Peyer's patch (tissue), 4 donors: ENCODE data around the gene STK32A. TPM values are rescaled to one million over a fixed set of nuclear protein-coding genes. Genes with fewer than 3 reads are reported as not detected.

Experiments
- DNase-seq, 3 donors: peaks; one replicate each; pipeline ENCODE4 v3.0.0-alpha.2; 2017 to 2019
- H3K27ac ChIP-seq, 4 donors: fragments of 200-600 bp; sonication (generic); one replicate each; pipeline ENCODE4 v1.5.1; 2016 to 2019
- H3K27me3 ChIP-seq, 2 donors: fragments of 200-600 bp; sonication (generic); one replicate each; pipeline ENCODE4 v1.5.1; 2019
- H3K36me3 ChIP-seq, 3 donors: fragments of 200-600 bp; sonication (generic); one replicate each; pipeline ENCODE4 v1.5.1; 2016 to 2019
- H3K4me1 ChIP-seq, 4 donors: fragments of 200-600 bp; sonication (generic); one replicate each; pipeline ENCODE4 v1.5.1; 2016 to 2019
- H3K4me3 ChIP-seq, 4 donors: fragments of 200-600 bp; sonication (generic); 1 replicate in 3 of 4; 2 replicates in 1 of 4; pipeline ENCODE4 v1.5.1; 2016 to 2019; ENCODE audit warnings: mild to moderate bottlenecking in 1 of 4
- H3K9me3 ChIP-seq, 4 donors: fragments of 200-600 bp; sonication (generic); one replicate each; pipeline ENCODE4 v1.5.1; 2016 to 2019; ENCODE audit warnings: mild to moderate bottlenecking in 1 of 4
- CTCF ChIP-seq, 6 experiments: fragments of 450-650 bp in 4 of 6; fragments of 200-600 bp in 2 of 6; sonication (generic) in 1 of 6; IDR thresholded peaks; one replicate each; pipeline ENCODE4 v1.5.1; 2017 to 2019; ENCODE audit warnings: antibody characterized with exemption in 6 of 6, mild to moderate bottlenecking in 3 of 6, moderate library complexity in 1 of 6
- POLR2A ChIP-seq, 2 donors: fragments of 450-650 bp; IDR thresholded peaks; one replicate each; pipeline ENCODE4 v1.5.1; 2017; ENCODE audit warnings: antibody characterized with exemption in 2 of 2, mild to moderate bottlenecking in 2 of 2, moderate library complexity in 2 of 2
- total RNA-seq, 4 donors: library from RNA; depleted of rRNA; stranded (reverse); fragments of >200 nt; gene quantifications; one replicate each; pipeline ENCODE4 v1.1.0, GENCODE V29; 2016

The STK32A gene
- total RNA-seq, 4 donors from 2014 or later = 0.18 to 4.1 (median 0.32) TPM

GRCh38 chr5:147306351-147306750 is 71.5 kb downstream of the STK32A start:
- no peaks in the 10 kb centered on the region for H3K9me3 ChIP-seq
- no peak overlapping the region for H3K4me3 ChIP-seq
- no peak overlapping the region for H3K27ac ChIP-seq
- no peaks in the 10 kb centered on the region for H3K27me3 ChIP-seq
- H3K36me3 ChIP-seq = no peaks in the 10 kb centered on the region
- TF ChIP-seq POLR2A (IDR thresholded peaks at IDR 0.05) = no peak
- TF ChIP-seq CTCF (IDR thresholded peaks at IDR 0.05) = no peak
- no peak for DNase-seq
- H3K4me1 ChIP-seq = no peaks in the 10 kb centered on the region

- Histone ChIP-seq H3K36me3 (no peaks in the 10 kb centered on the region), H3K9me3 (no peaks in the 10 kb centered on the region), H3K4me1 (no peaks in the 10 kb centered on the region), H3K4me3 (no peak overlapping the region), H3K27ac (no peak overlapping the region), H3K27me3 (no peaks in the 10 kb centered on the region)
- no peak for TF ChIP-seq CTCF (IDR thresholded peaks at IDR 0.05)
- no peak for TF ChIP-seq POLR2A (IDR thresholded peaks at IDR 0.05)
- no peak for DNase-seq
Observed at GRCh38 chr5:147307170-147307569, 72.3 kb downstream of the STK32A start.

- no peak for DNase-seq
- H3K36me3 ChIP-seq = no peaks in the 10 kb centered on the region
- no peaks in the 10 kb centered on the region for H3K27me3 ChIP-seq
- no peak overlapping the region for H3K27ac ChIP-seq
- no peaks in the 10 kb centered on the region for H3K9me3 ChIP-seq
- H3K4me1 ChIP-seq = no peaks in the 10 kb centered on the region
- H3K4me3 ChIP-seq = no peak overlapping the region
- no peak for TF ChIP-seq POLR2A (IDR thresholded peaks at IDR 0.05)
- TF ChIP-seq CTCF (IDR thresholded peaks at IDR 0.05) = no peak
Observed at GRCh38 chr5:147309621-147310020, 74.8 kb downstream of the STK32A start.

- Histone ChIP-seq H3K4me1 (no peaks in the 10 kb centered on the region), H3K36me3 (no peaks in the 10 kb centered on the region), H3K9me3 (no peaks in the 10 kb centered on the region), H3K27me3 (no peaks in the 10 kb centered on the region), H3K27ac (peak overlapping the region in 1 of 4 donors; percentile 38), H3K4me3 (no peak overlapping the region)
- DNase-seq = peak in 2 of 3 donors; percentile 82 to 83
- TF ChIP-seq POLR2A (IDR thresholded peaks at IDR 0.05) (no peak), CTCF (IDR thresholded peaks at IDR 0.05) (no peak)
Observed at GRCh38 chr5:147310059-147310704, 75.4 kb downstream of the STK32A start.

GRCh38 chr5:147317978-147318684 is 83.3 kb downstream of the STK32A start:
- Histone ChIP-seq H3K27ac (no peak overlapping the region), H3K4me3 (no peak overlapping the region), H3K27me3 (no peaks in the 10 kb centered on the region), H3K36me3 (no peaks in the 10 kb centered on the region), H3K9me3 (no peaks in the 10 kb centered on the region), H3K4me1 (no peaks in the 10 kb centered on the region)
- TF ChIP-seq CTCF (IDR thresholded peaks at IDR 0.05) (no peak), POLR2A (IDR thresholded peaks at IDR 0.05) (no peak)
- no peak for DNase-seq
